ENCODE data around the gene SYTL1.
A peak's percentile ranks its signal among the peaks of the same experiment; 100 is the strongest.

SYTL1 gene

GRCh38 chr1:27346357-27346756 lies 4.5 kb downstream of the SYTL1 start:
- H3K4me2 ChIP-seq (ENCODE audit: low read length, poor library complexity, severe bottlenecking) = no peak overlapping the region
- H3K9ac ChIP-seq (ENCODE audit: low read length) = no peak overlapping the region
- 97% methylated on average over 7 of the region's 8 CpGs for WGBS

GRCh38 chr1:27346991-27347624 lies 5.3 kb downstream of the SYTL1 start:
- Histone ChIP-seq H3K4me2 (ENCODE audit: low read length, poor library complexity, severe bottlenecking) (no peak overlapping the region), H3K18ac (ENCODE audit: low read depth in 1 of 2, low read length in 2 of 2) (no peak overlapping the region), H3K27me3 (ENCODE audit: control insufficient read depth in 1 of 2, insufficient read depth in 1 of 2, low read length in 2 of 2) (peaks cover 0 to 31% of the 10 kb centered on the region in 2 experiments), H2BK15ac (ENCODE audit: low read depth, poor library complexity, severe bottlenecking) (no peak overlapping the region), H2AK5ac (ENCODE audit: low read length, severe bottlenecking) (peak overlapping the region; percentile 26), H3K4me3 (ENCODE audit: insufficient read depth in 1 of 2, low read depth in 1 of 2, low read length in 2 of 2) (no peak overlapping the region), H3K4ac (ENCODE audit: low read depth in 1 of 2, low read length in 2 of 2) (no peak overlapping the region), H3K9ac (ENCODE audit: low read length) (no peak overlapping the region), H4K91ac (ENCODE audit: low read length) (no peak overlapping the region), H3K4me1 (ENCODE audit: control insufficient read depth, insufficient read depth, low read depth, low read length) (peaks cover 39% of the 10 kb centered on the region), H3K9me3 (ENCODE audit: control insufficient read depth, low read length) (no peaks in the 10 kb centered on the region), H3K14ac (ENCODE audit: low read length in 2 of 2) (no peak overlapping the region), H2BK12ac (ENCODE audit: low read length in 2 of 2) (peak overlapping the region in 1 of 2 experiments; percentile 68), H3K23ac (ENCODE audit: low read length in 2 of 2) (no peak overlapping the region), H3K79me1 (replicated peaks; ENCODE audit: low read length, poor library complexity, severe bottlenecking) (no peaks in the 10 kb centered on the region), H2BK5ac (ENCODE audit: low read depth, low read length, poor library complexity, severe bottlenecking) (no peak overlapping the region), H2AFZ (ENCODE audit: low read depth, low read length) (no peak overlapping the region), H3K27ac (ENCODE audit: low read length, poor library complexity, severe bottlenecking) (no peak overlapping the region), H3K36me3 (ENCODE audit: control insufficient read depth in 1 of 2, insufficient read depth in 2 of 2, low read depth in 1 of 2, low read length in 2 of 2) (peaks cover 0 to 4% of the 10 kb centered on the region in 2 experiments), H4K8ac (ENCODE audit: low read length) (no peak overlapping the region), H2BK120ac (ENCODE audit: low read depth, low read length) (no peak overlapping the region)
- whole genome bisulfite sequencing = 77% methylated on average over 12 of the region's 14 CpGs
- DNase-seq = no peak

More at GRCh38 chr1:27346357-27346756, 4.5 kb downstream of the SYTL1 start:
- H2BK15ac ChIP-seq (ENCODE audit: low read depth, poor library complexity, severe bottlenecking) = no peak overlapping the region
- H2BK5ac ChIP-seq (ENCODE audit: low read depth, low read length, poor library complexity, severe bottlenecking) = no peak overlapping the region
- H3K18ac ChIP-seq (ENCODE audit: low read depth in 1 of 2, low read length in 2 of 2) = no peak overlapping the region
- H2AK5ac ChIP-seq (ENCODE audit: low read length, severe bottlenecking) = no peak overlapping the region
- peaks cover 0 to 4% of the 10 kb centered on the region in 2 experiments for H3K36me3 ChIP-seq (ENCODE audit: control insufficient read depth in 1 of 2, insufficient read depth in 2 of 2, low read depth in 1 of 2, low read length in 2 of 2)
- no peak overlapping the region for H2AFZ ChIP-seq (ENCODE audit: low read depth, low read length)
- no peak for DNase-seq
- no peaks in the 10 kb centered on the region for H3K79me1 ChIP-seq (replicated peaks; ENCODE audit: low read length, poor library complexity, severe bottlenecking)
- no peak overlapping the region for H2BK120ac ChIP-seq (ENCODE audit: low read depth, low read length)
- no peak overlapping the region for H3K4me3 ChIP-seq (ENCODE audit: insufficient read depth in 1 of 2, low read depth in 1 of 2, low read length in 2 of 2)
- no peaks in the 10 kb centered on the region for H3K9me3 ChIP-seq (ENCODE audit: control insufficient read depth, low read length)
- no peak overlapping the region for H4K8ac ChIP-seq (ENCODE audit: low read length)
- no peak overlapping the region for H2BK12ac ChIP-seq (ENCODE audit: low read length in 2 of 2)
- peaks cover 45% of the 10 kb centered on the region for H3K4me1 ChIP-seq (ENCODE audit: control insufficient read depth, insufficient read depth, low read depth, low read length)
- H3K14ac ChIP-seq (ENCODE audit: low read length in 2 of 2) = no peak overlapping the region
- H3K27me3 ChIP-seq (ENCODE audit: control insufficient read depth in 1 of 2, insufficient read depth in 1 of 2, low read length in 2 of 2) = peaks cover 0 to 30% of the 10 kb centered on the region in 2 experiments
- no peak overlapping the region for H3K27ac ChIP-seq (ENCODE audit: low read length, poor library complexity, severe bottlenecking)
- H3K23ac ChIP-seq (ENCODE audit: low read length in 2 of 2) = no peak overlapping the region
- H3K4ac ChIP-seq (ENCODE audit: low read depth in 1 of 2, low read length in 2 of 2) = no peak overlapping the region
- H4K91ac ChIP-seq (ENCODE audit: low read length) = no peak overlapping the region

- no peak overlapping the region for H3K27ac ChIP-seq (ENCODE audit: low read length, poor library complexity, severe bottlenecking)
- 17% methylated on average over 43 of the region's 51 CpGs for WGBS
- no peak overlapping the region for H3K9ac ChIP-seq (ENCODE audit: low read length)
- peaks cover 26% of the 10 kb centered on the region for H3K4me1 ChIP-seq (ENCODE audit: control insufficient read depth, insufficient read depth, low read depth, low read length)
- H3K27me3 ChIP-seq (ENCODE audit: control insufficient read depth in 1 of 2, insufficient read depth in 1 of 2, low read length in 2 of 2) = peaks cover 0 to 31% of the 10 kb centered on the region in 2 experiments
- no peak overlapping the region for H2BK12ac ChIP-seq (ENCODE audit: low read length in 2 of 2)
- H3K18ac ChIP-seq (ENCODE audit: low read depth in 1 of 2, low read length in 2 of 2) = peak overlapping the region; percentile 8 to 74
- peak overlapping the region; percentile 23 for H2AK5ac ChIP-seq (ENCODE audit: low read length, severe bottlenecking)
- H4K91ac ChIP-seq (ENCODE audit: low read length) = no peak overlapping the region
- H2AFZ ChIP-seq (ENCODE audit: low read depth, low read length) = peak overlapping the region; percentile 54
- H2BK5ac ChIP-seq (ENCODE audit: low read depth, low read length, poor library complexity, severe bottlenecking) = no peak overlapping the region
- H3K4me3 ChIP-seq (ENCODE audit: insufficient read depth in 1 of 2, low read depth in 1 of 2, low read length in 2 of 2) = peak overlapping the region; percentile 56
- peaks cover 9 to 12% of the 10 kb centered on the region in 2 experiments for H3K36me3 ChIP-seq (ENCODE audit: control insufficient read depth in 1 of 2, insufficient read depth in 2 of 2, low read depth in 1 of 2, low read length in 2 of 2)
- no peaks in the 10 kb centered on the region for H3K9me3 ChIP-seq (ENCODE audit: control insufficient read depth, low read length)
- H3K4me2 ChIP-seq (ENCODE audit: low read length, poor library complexity, severe bottlenecking) = peak overlapping the region; percentile 75
- no peak overlapping the region for H3K23ac ChIP-seq (ENCODE audit: low read length in 2 of 2)
- no peak overlapping the region for H2BK120ac ChIP-seq (ENCODE audit: low read depth, low read length)
- H3K79me1 ChIP-seq (replicated peaks; ENCODE audit: low read length, poor library complexity, severe bottlenecking) = no peaks in the 10 kb centered on the region
- no peak for DNase-seq
- no peak overlapping the region for H3K14ac ChIP-seq (ENCODE audit: low read length in 2 of 2)
- H3K4ac ChIP-seq (ENCODE audit: low read depth in 1 of 2, low read length in 2 of 2) = no peak overlapping the region
- H4K8ac ChIP-seq (ENCODE audit: low read length) = peak overlapping the region; percentile 27
- H2BK15ac ChIP-seq (ENCODE audit: low read depth, poor library complexity, severe bottlenecking) = peak overlapping the region; percentile 68
These were observed 7.3 kb downstream of the SYTL1 start for GRCh38 chr1:27348861-27349783.
